ENCODE data around the gene TRIM24. TPM values are rescaled to one million over a fixed set of nuclear protein-coding genes. Genes with fewer than 3 reads are reported as not detected.

Gene TRIM24
- total and polyA plus RNA-seq, 4 donors = 7.5 to 19.7 (median 11.2) TPM

- TF ChIP-seq RAD21 (IDR thresholded peaks at IDR 0.05) = no peak
- TF ChIP-seq HNF4G (IDR thresholded peaks at IDR 0.05) = no peak
These were observed 45.4 kb downstream of the TRIM24 start (continued) for GRCh38 chr7:138505361-138505873.

- no peak overlapping the region for H3K4me3 ChIP-seq (ENCODE audit: low read depth in 1 of 3, low read length in 3 of 3)
- no peak for DNase-seq (ENCODE audit: low spot score)
- no peak overlapping the region for H3K9ac ChIP-seq (ENCODE audit: low read depth in 1 of 2, low read length in 2 of 2)
- no peak overlapping the region for H3K27ac ChIP-seq (ENCODE audit: low read depth in 1 of 2, low read length in 2 of 2)
- peaks cover 0 to 16% (median 6%) of the 10 kb centered on the region in 4 donors for H3K4me1 ChIP-seq (ENCODE audit: control insufficient read depth in 4 of 4, insufficient read depth in 4 of 4, low read length in 3 of 4)
- peaks cover 0 to 1% (median 0%) of the 10 kb centered on the region in 4 donors for H3K36me3 ChIP-seq (ENCODE audit: control insufficient read depth in 4 of 4, insufficient read depth in 3 of 4, low read depth in 1 of 4, low read length in 3 of 4)
- H3K27me3 ChIP-seq (ENCODE audit: control insufficient read depth in 4 of 4, insufficient read depth in 4 of 4, low read length in 3 of 4) = no peaks in the 10 kb centered on the region
- WGBS = 0% methylated on average over 1 of the region's 1 CpG
- TF ChIP-seq YY1 (IDR thresholded peaks at IDR 0.05) = no peak
- no peak for TF ChIP-seq HNF4G (IDR thresholded peaks at IDR 0.05)
- TF ChIP-seq MAX (IDR thresholded peaks at IDR 0.05) = no peak
- no peak for TF ChIP-seq ZBTB33 (IDR thresholded peaks at IDR 0.05)
- TF ChIP-seq REST (IDR thresholded peaks at IDR 0.05) = no peak
- no peak for TF ChIP-seq CTCF (IDR thresholded peaks at IDR 0.05; ENCODE audit: low read depth, low read length, missing input control)
- TF ChIP-seq RAD21 (IDR thresholded peaks at IDR 0.05) = no peak
- TF ChIP-seq GABPA (IDR thresholded peaks at IDR 0.05 in 1 of 2, conservative IDR thresholded peaks at IDR 0.05 in 1 of 2) = no peak
- TF ChIP-seq ATF3 (IDR thresholded peaks at IDR 0.05) = no peak
- no peaks in the 10 kb centered on the region for H3K9me3 ChIP-seq (ENCODE audit: control insufficient read depth in 4 of 4, low read length in 3 of 4)
These were observed 46.7 kb downstream of the TRIM24 start for GRCh38 chr7:138506764-138507163.

GRCh38 chr7:138510003-138510402 lies 49.9 kb downstream of the TRIM24 start:
- Histone ChIP-seq H3K27me3 (ENCODE audit: control insufficient read depth in 4 of 4, insufficient read depth in 4 of 4, low read length in 3 of 4) (no peaks in the 10 kb centered on the region), H3K9ac (ENCODE audit: low read depth in 1 of 2, low read length in 2 of 2) (no peak overlapping the region), H3K9me3 (ENCODE audit: control insufficient read depth in 4 of 4, low read length in 3 of 4) (no peaks in the 10 kb centered on the region), H3K4me1 (ENCODE audit: control insufficient read depth in 4 of 4, insufficient read depth in 4 of 4, low read length in 3 of 4) (peaks cover 14 to 42% (median 32%) of the 10 kb centered on the region in 4 donors), H3K4me3 (ENCODE audit: low read depth in 1 of 3, low read length in 3 of 3) (no peak overlapping the region), H3K36me3 (ENCODE audit: control insufficient read depth in 4 of 4, insufficient read depth in 3 of 4, low read depth in 1 of 4, low read length in 3 of 4) (peaks cover 0 to 2% (median 0%) of the 10 kb centered on the region in 4 donors), H3K27ac (ENCODE audit: low read depth in 1 of 2, low read length in 2 of 2) (no peak overlapping the region)
- 70% methylated on average over 3 of the region's 3 CpGs for WGBS
- DNase-seq (ENCODE audit: low spot score) = no peak
- TF ChIP-seq HNF4G (IDR thresholded peaks at IDR 0.05) (no peak), REST (IDR thresholded peaks at IDR 0.05) (no peak), HNF4A (conservative IDR thresholded peaks at IDR 0.05) (no peak), EGR1 (IDR thresholded peaks at IDR 0.05; ENCODE audit: low read depth in 2 of 2) (no peak), FOXA1 (IDR thresholded peaks at IDR 0.05) (no peak), RXRA (IDR thresholded peaks at IDR 0.05) (no peak), CTCF (IDR thresholded peaks at IDR 0.05; ENCODE audit: low read depth, low read length, missing input control) (no peak), ATF3 (IDR thresholded peaks at IDR 0.05) (no peak), SP1 (IDR thresholded peaks at IDR 0.05) (no peak)

Data from liver (tissue), 9 donors.